Liver (tissue), 9 donors: ENCODE measurements around the gene MDM2. TPM values are rescaled to one million over a fixed set of nuclear protein-coding genes. Genes with fewer than 3 reads are reported as not detected.

Source experiments
- DNase-seq: peaks from one replicate; pipeline ENCODE4 v3.0.0-alpha.2; 2017; ENCODE audit warnings: low spot score
- H3K27ac ChIP-seq, 2 donors: one replicate each; pipeline ENCODE4 v1.7.0; 2013; ENCODE audit warnings: inconsistent platforms in 2 of 2, low read length in 2 of 2, control low read depth in 1 of 2, low read depth in 1 of 2, mild to moderate bottlenecking in 1 of 2
- H3K27me3 ChIP-seq, 4 donors: one replicate each; pipeline versions ENCODE4 v1.6.1 to v1.7.0; 2013; ENCODE audit warnings: low read length in 3 of 4, inconsistent platforms in 1 of 4, mild to moderate bottlenecking in 1 of 4, moderate library complexity in 1 of 4; ENCODE audit not compliant: control insufficient read depth in 4 of 4, insufficient read depth in 4 of 4
- H3K36me3 ChIP-seq, 4 donors: one replicate each; pipeline versions ENCODE4 v1.6.1 to v1.7.0; 2013; ENCODE audit warnings: low read length in 3 of 4, mild to moderate bottlenecking in 3 of 4, low read depth in 1 of 4, moderate library complexity in 1 of 4; ENCODE audit not compliant: control insufficient read depth in 4 of 4, insufficient read depth in 3 of 4
- H3K4me1 ChIP-seq, 4 donors: one replicate each; pipeline versions ENCODE4 v1.6.1 to v1.7.0; 2013; ENCODE audit warnings: low read length in 3 of 4, mild to moderate bottlenecking in 3 of 4, moderate library complexity in 1 of 4; ENCODE audit not compliant: control insufficient read depth in 4 of 4, insufficient read depth in 4 of 4
- H3K4me3 ChIP-seq, 3 donors: one replicate each; pipeline versions ENCODE4 v1.6.1 to v1.7.0; 2013; ENCODE audit warnings: low read length in 3 of 3, control low read depth in 1 of 3, low read depth in 1 of 3, mild to moderate bottlenecking in 1 of 3
- H3K9ac ChIP-seq, 2 donors: one replicate each; pipeline ENCODE4 v1.7.0; 2013; ENCODE audit warnings: low read length in 2 of 2, mild to moderate bottlenecking in 2 of 2, moderate library complexity in 2 of 2, control low read depth in 1 of 2, low read depth in 1 of 2
- H3K9me3 ChIP-seq, 4 donors: one replicate each; pipeline versions ENCODE4 v1.6.1 to v1.7.0; 2013; ENCODE audit warnings: low read length in 3 of 4; ENCODE audit not compliant: control insufficient read depth in 4 of 4
- ATF3 ChIP-seq: IDR thresholded peaks from 2 replicates; pipeline ENCODE4 v1.6.1; 2016; ENCODE audit warnings: antibody characterized with exemption
- CTCF ChIP-seq: fragments of 150-350 bp; IDR thresholded peaks from 2 replicates; pipeline ENCODE4 v1.5.1; 2017; ENCODE audit warnings: improper control_type of control experiment, low read depth, low read length; ENCODE audit not compliant: missing input control
- EGR1 ChIP-seq, 2 donors: IDR thresholded peaks; 2 replicates each; pipeline ENCODE4 v1.6.1; 2016 to 2018; ENCODE audit warnings: antibody characterized with exemption in 2 of 2, low read depth in 2 of 2
- FOXA1 ChIP-seq: IDR thresholded peaks from 2 replicates; pipeline ENCODE4 v1.6.1; 2016; ENCODE audit warnings: antibody characterized with exemption
- FOXA2 ChIP-seq: IDR thresholded peaks from 2 replicates; pipeline ENCODE4 v1.6.1; 2016; ENCODE audit warnings: antibody characterized with exemption
- GABPA ChIP-seq, 2 donors: IDR thresholded peaks in 1 of 2; conservative IDR thresholded peaks in 1 of 2; 2 replicates each; pipeline ENCODE4 v1.6.1; 2016; ENCODE audit warnings: antibody characterized with exemption in 2 of 2, mild to moderate bottlenecking in 1 of 2, moderate library complexity in 1 of 2
- HNF4A ChIP-seq, 2 donors: conservative IDR thresholded peaks; 2 replicates each; pipeline ENCODE4 v1.6.1; 2016; ENCODE audit warnings: antibody characterized with exemption in 2 of 2, mild to moderate bottlenecking in 2 of 2
- HNF4G ChIP-seq: IDR thresholded peaks from 2 replicates; pipeline ENCODE4 v1.6.1; 2016; ENCODE audit warnings: antibody characterized with exemption
- JUND ChIP-seq, 2 donors: IDR thresholded peaks; 2 replicates each; pipeline ENCODE4 v1.6.1; 2016; ENCODE audit warnings: antibody characterized with exemption in 2 of 2
- MAX ChIP-seq: IDR thresholded peaks from 2 replicates; pipeline ENCODE4 v1.6.1; 2016; ENCODE audit warnings: antibody characterized with exemption
- NR2F2 ChIP-seq: IDR thresholded peaks from 2 replicates; pipeline ENCODE4 v1.6.1; 2016; ENCODE audit warnings: antibody characterized with exemption
- RAD21 ChIP-seq, 2 donors: IDR thresholded peaks; 2 replicates each; pipeline ENCODE4 v1.6.1; 2016; ENCODE audit warnings: antibody characterized with exemption in 2 of 2, mild to moderate bottlenecking in 2 of 2
- REST ChIP-seq: IDR thresholded peaks from 2 replicates; pipeline ENCODE4 v1.6.1; 2016; ENCODE audit warnings: antibody characterized with exemption, mild to moderate bottlenecking
- RXRA ChIP-seq, 2 donors: IDR thresholded peaks; 2 replicates each; pipeline ENCODE4 v1.6.1; 2017 to 2018; ENCODE audit warnings: antibody characterized with exemption in 2 of 2, mild to moderate bottlenecking in 1 of 2
- SP1 ChIP-seq: IDR thresholded peaks from 2 replicates; pipeline ENCODE4 v1.6.1; 2018; ENCODE audit warnings: antibody characterized with exemption, mild to moderate bottlenecking
- TAF1 ChIP-seq: conservative IDR thresholded peaks from 2 replicates; pipeline ENCODE4 v1.6.1; 2016; ENCODE audit warnings: antibody characterized with exemption, mild to moderate bottlenecking
- YY1 ChIP-seq: IDR thresholded peaks from 2 replicates; pipeline ENCODE4 v1.6.1; 2016; ENCODE audit warnings: antibody characterized with exemption, mild to moderate bottlenecking
- ZBTB33 ChIP-seq: IDR thresholded peaks from 2 replicates; pipeline ENCODE4 v1.6.1; 2016; ENCODE audit warnings: antibody characterized with exemption
- WGBS: extraction: QIAGEN DNeasy Blood & Tissue Kit; methylation state at CpG from one replicate; pipeline ENCODE4 v1.1.7; 2013; 5-methylcytosine and 5-hydroxymethylcytosine counted together
- polyA plus RNA-seq, 2 donors: library from polyadenylated mRNA; stranded (reverse) in 1 of 2; unstranded in 1 of 2; fragments of 200-250 nt in 1 of 2; fragments of >200 nt in 1 of 2; fragmentation: Nextera tagmentation in 1 of 2; extraction: Ambion mirVana in 1 of 2; gene quantifications; one replicate each; pipeline versions ENCODE4 v1.2.1 to v1.2.3, GENCODE V29; 2013 to 2015
- total RNA-seq, 2 donors: library from RNA; depleted of rRNA; stranded (reverse); fragments of >200 nt; gene quantifications; one replicate each; pipeline ENCODE4 v1.2.3, GENCODE V29; 2014
- donor health status: healthy.
- donor health status: healthy.
- donor health status: healthy.
- donor health status: healthy.
- donor health status: healthy.

The MDM2 gene
- total and polyA plus RNA-seq, 4 donors: 10.1 to 69.4 (median 36.9) TPM

GRCh38 chr12:68805592-68806120 is 2.3 kb upstream of the MDM2 start:
- DNase-seq: no peak
- peak overlapping the region; percentile 53 to 97 (median 64) for H3K4me3 ChIP-seq
- peak overlapping the region; percentile 78 to 89 for H3K9ac ChIP-seq
- H3K27me3 ChIP-seq: no peaks in the 10 kb centered on the region
- TF ChIP-seq SP1 (no peak), FOXA1 (no peak), NR2F2 (no peak), ZBTB33 (no peak), MAX (no peak), HNF4A (conservative IDR thresholded peaks at IDR 0.05) (no peak), ATF3 (no peak), REST (no peak), EGR1 (IDR thresholded peaks at IDR 0.05; ENCODE audit: low read depth in 2 of 2) (no peak), CTCF (no peak), JUND (IDR thresholded peaks at IDR 0.05) (no peak), HNF4G (no peak), FOXA2 (no peak), GABPA (IDR thresholded peaks at IDR 0.05 in 1 of 2, conservative IDR thresholded peaks at IDR 0.05 in 1 of 2) (no peak), TAF1 (no peak), RAD21 (IDR thresholded peaks at IDR 0.05) (no peak), YY1 (no peak), RXRA (IDR thresholded peaks at IDR 0.05) (no peak)
- H3K27ac ChIP-seq: peak overlapping the region; percentile 50 to 86
- no peaks in the 10 kb centered on the region for H3K9me3 ChIP-seq
- peaks cover 0 to 5% (median 3%) of the 10 kb centered on the region in 4 donors for H3K36me3 ChIP-seq
- peaks cover 0 to 15% (median 4%) of the 10 kb centered on the region in 4 donors for H3K4me1 ChIP-seq
- 54% methylated on average over 7 of the region's 7 CpGs for WGBS
